ENCODE results near the gene MAP2K1.

DNA sequence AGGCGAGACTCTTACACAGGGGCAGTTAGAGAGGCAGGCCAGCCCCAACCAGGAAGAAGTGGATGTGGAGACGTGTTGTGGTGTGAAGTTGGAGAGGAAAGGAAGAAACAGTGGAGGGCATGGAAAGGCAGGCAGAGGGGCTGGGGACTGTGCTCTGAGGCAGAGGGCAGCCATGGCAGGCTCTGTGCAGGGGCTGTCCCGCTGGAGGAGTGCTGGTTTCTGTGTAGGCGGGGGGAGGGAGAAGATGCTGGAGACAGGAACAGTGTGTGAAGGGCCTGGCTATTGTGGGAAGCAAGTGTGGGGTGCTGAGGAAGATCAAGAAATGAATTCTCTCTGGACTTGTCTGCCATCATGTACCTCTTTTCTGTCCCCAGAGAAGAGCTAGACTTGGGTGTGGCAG lies 89.8 kb downstream of the MAP2K1 start:
- no peak for TF ChIP-seq POLR2AphosphoS5 (IDR thresholded peaks at IDR 0.05; ENCODE audit: insufficient read depth in 1 of 2, low read depth in 1 of 2)
- TF ChIP-seq, protein P1, sequence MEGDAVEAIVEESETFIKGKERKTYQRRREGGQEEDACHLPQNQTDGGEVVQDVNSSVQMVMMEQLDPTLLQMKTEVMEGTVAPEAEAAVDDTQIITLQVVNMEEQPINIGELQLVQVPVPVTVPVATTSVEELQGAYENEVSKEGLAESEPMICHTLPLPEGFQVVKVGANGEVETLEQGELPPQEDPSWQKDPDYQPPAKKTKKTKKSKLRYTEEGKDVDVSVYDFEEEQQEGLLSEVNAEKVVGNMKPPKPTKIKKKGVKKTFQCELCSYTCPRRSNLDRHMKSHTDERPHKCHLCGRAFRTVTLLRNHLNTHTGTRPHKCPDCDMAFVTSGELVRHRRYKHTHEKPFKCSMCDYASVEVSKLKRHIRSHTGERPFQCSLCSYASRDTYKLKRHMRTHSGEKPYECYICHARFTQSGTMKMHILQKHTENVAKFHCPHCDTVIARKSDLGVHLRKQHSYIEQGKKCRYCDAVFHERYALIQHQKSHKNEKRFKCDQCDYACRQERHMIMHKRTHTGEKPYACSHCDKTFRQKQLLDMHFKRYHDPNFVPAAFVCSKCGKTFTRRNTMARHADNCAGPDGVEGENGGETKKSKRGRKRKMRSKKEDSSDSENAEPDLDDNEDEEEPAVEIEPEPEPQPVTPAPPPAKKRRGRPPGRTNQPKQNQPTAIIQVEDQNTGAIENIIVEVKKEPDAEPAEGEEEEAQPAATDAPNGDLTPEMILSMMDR (IDR thresholded peaks at IDR 0.05): no peak
